ENCODE data around the gene ARFGEF2.

The ARFGEF2 gene

DNA sequence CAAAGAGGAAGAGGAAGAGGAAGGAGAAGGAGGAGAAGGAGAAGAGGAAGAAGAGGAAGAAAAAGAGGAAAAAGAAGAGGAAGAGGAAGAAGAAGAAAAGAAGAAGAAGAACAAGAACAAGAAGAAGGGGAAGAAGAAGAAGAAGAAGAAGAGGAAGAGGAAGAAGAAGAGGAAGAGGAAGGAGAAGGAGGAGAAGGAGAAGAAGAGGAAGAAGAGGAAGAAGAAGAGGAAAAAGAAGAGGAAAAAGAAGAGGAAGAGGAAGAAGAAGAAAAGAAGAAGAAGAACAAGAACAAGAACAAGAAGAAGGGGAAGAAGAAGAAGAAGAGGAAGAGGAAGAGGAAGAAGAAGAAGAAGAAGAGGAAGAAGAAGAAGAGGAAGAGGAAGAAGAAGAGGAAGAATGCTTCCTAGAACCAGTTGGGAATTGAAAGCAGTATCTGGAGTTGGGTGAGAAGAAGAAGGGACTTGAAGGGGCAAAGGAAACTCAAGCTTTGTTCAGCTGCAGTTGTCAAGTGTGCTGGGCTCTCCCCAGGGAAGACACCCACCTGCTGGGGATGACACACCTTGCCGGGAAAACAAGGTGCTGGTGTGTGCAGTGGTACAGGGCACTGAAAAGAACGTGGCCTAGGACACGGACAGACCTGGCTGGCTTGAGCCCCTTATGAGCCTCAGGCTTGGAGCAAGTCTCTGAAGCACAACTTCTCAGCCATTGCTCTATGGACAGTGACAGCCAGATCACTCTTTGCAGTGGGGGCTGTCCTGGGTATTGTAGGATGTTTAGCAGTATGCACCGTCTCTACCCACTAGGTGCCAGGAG, 30.1 kb upstream of the ARFGEF2 start:
- TF ChIP-seq, protein P1, sequence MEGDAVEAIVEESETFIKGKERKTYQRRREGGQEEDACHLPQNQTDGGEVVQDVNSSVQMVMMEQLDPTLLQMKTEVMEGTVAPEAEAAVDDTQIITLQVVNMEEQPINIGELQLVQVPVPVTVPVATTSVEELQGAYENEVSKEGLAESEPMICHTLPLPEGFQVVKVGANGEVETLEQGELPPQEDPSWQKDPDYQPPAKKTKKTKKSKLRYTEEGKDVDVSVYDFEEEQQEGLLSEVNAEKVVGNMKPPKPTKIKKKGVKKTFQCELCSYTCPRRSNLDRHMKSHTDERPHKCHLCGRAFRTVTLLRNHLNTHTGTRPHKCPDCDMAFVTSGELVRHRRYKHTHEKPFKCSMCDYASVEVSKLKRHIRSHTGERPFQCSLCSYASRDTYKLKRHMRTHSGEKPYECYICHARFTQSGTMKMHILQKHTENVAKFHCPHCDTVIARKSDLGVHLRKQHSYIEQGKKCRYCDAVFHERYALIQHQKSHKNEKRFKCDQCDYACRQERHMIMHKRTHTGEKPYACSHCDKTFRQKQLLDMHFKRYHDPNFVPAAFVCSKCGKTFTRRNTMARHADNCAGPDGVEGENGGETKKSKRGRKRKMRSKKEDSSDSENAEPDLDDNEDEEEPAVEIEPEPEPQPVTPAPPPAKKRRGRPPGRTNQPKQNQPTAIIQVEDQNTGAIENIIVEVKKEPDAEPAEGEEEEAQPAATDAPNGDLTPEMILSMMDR (IDR thresholded peaks at IDR 0.05; ENCODE audit: borderline replicate concordance, insufficient read depth, low read depth, low read length) = no peak
- H3K4me3 ChIP-seq (ENCODE audit: low read depth, low read length) = no peak overlapping the region

DNA sequence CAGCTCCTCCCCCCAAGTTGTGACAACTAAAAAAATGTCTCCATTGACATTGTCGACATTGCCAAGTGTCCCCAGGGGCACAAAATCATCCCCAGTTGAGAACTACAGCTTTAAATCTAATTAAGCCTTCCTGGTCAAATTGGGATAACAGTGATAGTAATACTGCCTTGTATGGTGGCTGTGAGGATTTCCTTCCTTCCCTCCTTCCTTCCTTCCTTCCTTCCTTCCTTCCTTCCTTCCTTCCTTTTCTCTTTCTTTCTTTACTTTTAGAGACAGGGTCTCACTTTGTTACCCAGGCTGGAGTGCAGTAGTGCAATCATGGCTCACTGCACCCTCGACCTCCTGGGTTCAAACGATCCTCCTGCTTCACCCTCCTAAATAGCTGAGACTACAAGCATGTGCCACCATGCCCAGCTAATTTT, 29.5 kb upstream of the ARFGEF2 start:
- no peak overlapping the region for H3K4me3 ChIP-seq (ENCODE audit: low read depth, low read length)
- TF ChIP-seq, protein P1 (IDR thresholded peaks at IDR 0.05; ENCODE audit: borderline replicate concordance, insufficient read depth, low read depth, low read length) = no peak

DNA sequence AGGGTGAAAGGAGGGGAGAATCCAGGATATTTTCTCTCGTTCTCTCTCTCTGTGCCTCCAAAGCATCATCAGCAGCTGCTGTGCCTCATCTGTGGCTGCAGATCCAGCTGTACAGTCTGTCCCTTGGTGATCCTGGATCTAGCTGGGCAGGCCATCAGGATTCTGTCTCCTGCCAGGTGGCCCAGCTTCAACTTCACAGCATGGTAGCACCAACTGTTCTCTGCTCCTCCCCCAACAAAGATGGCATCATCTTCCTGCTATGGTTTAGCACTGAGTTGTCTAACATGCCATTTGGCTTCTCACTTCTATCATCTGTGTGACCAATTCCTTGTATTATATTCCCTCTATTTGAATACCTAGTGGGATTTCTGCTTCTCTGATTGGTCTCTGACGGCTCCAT, 28.6 kb upstream of the ARFGEF2 start:
- TF ChIP-seq, protein P1 (IDR thresholded peaks at IDR 0.05; ENCODE audit: borderline replicate concordance, insufficient read depth, low read depth, low read length) = no peak
- no peak overlapping the region for H3K4me3 ChIP-seq (ENCODE audit: low read depth, low read length)

DNA sequence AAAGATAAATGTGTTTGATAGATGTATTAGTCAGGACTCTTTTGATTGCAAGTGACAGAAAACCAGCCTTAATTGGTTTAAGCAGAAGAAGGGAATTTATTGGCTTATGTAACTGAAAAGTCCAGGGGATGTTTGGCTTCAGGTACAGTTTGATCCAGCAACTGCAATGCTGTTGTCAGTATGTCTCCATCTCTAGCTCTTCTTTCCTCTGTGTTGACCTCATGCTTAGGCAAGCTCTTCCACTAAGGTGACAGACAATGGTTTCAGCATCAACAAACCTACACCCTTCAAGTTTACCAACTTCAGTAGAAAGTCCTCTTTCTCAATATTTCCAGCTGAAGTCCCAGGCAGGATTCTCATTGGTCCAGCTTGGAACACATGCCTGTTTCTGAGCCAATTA, 28.1 kb upstream of the ARFGEF2 start:
- no peak overlapping the region for H3K4me3 ChIP-seq (ENCODE audit: low read depth, low read length)
- TF ChIP-seq, protein P1 (IDR thresholded peaks at IDR 0.05; ENCODE audit: borderline replicate concordance, insufficient read depth, low read depth, low read length) = no peak

DNA sequence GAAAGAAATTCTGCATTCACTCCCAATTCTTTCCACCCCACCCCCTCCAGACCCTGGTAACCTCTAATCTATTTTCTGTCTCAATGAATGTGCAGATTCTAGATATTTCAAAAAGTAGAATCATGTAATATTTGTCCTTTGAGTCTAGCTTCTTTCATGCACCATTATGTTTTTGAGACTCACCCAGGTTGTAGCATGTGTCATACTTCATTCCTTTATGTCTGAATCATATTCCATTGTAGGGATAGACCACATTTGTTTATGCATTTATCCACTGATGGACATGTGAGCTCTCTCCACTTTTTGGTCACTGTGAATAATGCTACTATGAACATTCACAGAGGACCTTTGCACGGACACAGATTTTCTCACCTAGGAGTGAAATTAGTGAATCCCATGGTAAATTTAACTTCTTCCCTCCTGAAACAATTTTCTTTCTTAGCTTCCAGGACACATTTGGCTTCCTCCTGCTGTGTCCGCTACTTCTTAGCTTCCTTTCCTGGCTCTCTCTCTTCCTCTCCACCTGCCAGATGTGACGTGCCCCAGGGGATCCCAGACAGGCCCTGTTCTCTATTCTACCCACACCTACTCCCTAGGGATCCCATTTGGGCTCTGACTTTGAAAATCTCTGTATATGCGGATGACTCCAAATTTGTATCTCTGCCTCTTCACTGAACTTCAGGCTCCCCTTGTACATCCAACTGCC, 24.1 kb upstream of the ARFGEF2 start:
- TF ChIP-seq, protein P1 (IDR thresholded peaks at IDR 0.05; ENCODE audit: borderline replicate concordance, insufficient read depth, low read depth, low read length) = no peak
- no peak overlapping the region for H3K4me3 ChIP-seq (ENCODE audit: low read depth, low read length)

DNA sequence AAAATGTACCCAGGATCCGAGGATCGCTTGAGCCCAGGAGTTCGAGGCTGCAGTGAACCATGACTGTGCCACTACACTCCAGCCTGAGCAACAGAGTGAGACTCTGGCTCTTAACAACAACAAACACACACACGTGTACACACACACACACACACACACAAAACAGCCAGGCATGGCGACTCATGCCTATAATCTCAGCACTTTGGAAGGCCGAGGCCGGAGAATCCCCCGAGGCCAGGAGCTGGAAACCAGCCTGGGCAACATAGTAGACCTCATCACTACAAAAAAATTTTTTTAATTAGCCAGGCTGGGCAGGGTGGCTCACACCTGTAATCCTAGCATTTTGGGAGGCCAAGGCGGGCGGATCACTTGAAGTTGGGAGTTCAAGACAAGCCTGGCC, 23.3 kb upstream of the ARFGEF2 start:
- TF ChIP-seq, protein P1 (IDR thresholded peaks at IDR 0.05; ENCODE audit: borderline replicate concordance, insufficient read depth, low read depth, low read length) = no peak
- no peak overlapping the region for H3K4me3 ChIP-seq (ENCODE audit: low read depth, low read length)

Measured in GM12875 (cell line).